Peyer's patch (tissue), 4 donors: ENCODE measurements around the gene RIPPLY3. TPM values are rescaled to one million over a fixed set of nuclear protein-coding genes. Genes with fewer than 3 reads are reported as not detected.
"Not testable (repeated sequence)": the region's sequence is repeated elsewhere in the genome, so short reads cannot be mapped to it uniquely, and the experiment has no call there.

Experiments
- DNase-seq, 3 donors: peaks; one replicate each; pipeline ENCODE4 v3.0.0-alpha.2; 2017 to 2019
- H3K27ac ChIP-seq, 4 donors: fragments of 200-600 bp; sonication (generic); one replicate each; pipeline ENCODE4 v1.5.1; 2016 to 2019
- H3K27me3 ChIP-seq, 2 donors: fragments of 200-600 bp; sonication (generic); one replicate each; pipeline ENCODE4 v1.5.1; 2019
- H3K36me3 ChIP-seq, 3 donors: fragments of 200-600 bp; sonication (generic); one replicate each; pipeline ENCODE4 v1.5.1; 2016 to 2019
- H3K4me1 ChIP-seq, 4 donors: fragments of 200-600 bp; sonication (generic); one replicate each; pipeline ENCODE4 v1.5.1; 2016 to 2019
- H3K4me3 ChIP-seq, 4 donors: fragments of 200-600 bp; sonication (generic); 1 replicate in 3 of 4; 2 replicates in 1 of 4; pipeline ENCODE4 v1.5.1; 2016 to 2019; ENCODE audit warnings: mild to moderate bottlenecking in 1 of 4
- H3K9me3 ChIP-seq, 4 donors: fragments of 200-600 bp; sonication (generic); one replicate each; pipeline ENCODE4 v1.5.1; 2016 to 2019; ENCODE audit warnings: mild to moderate bottlenecking in 1 of 4
- CTCF ChIP-seq, 6 experiments: fragments of 450-650 bp in 4 of 6; fragments of 200-600 bp in 2 of 6; sonication (generic) in 1 of 6; IDR thresholded peaks; one replicate each; pipeline ENCODE4 v1.5.1; 2017 to 2019; ENCODE audit warnings: antibody characterized with exemption in 6 of 6, mild to moderate bottlenecking in 3 of 6, moderate library complexity in 1 of 6
- POLR2A ChIP-seq, 2 donors: fragments of 450-650 bp; IDR thresholded peaks; one replicate each; pipeline ENCODE4 v1.5.1; 2017; ENCODE audit warnings: antibody characterized with exemption in 2 of 2, mild to moderate bottlenecking in 2 of 2, moderate library complexity in 2 of 2
- total RNA-seq, 4 donors: library from RNA; depleted of rRNA; stranded (reverse); fragments of >200 nt; gene quantifications; one replicate each; pipeline ENCODE4 v1.1.0, GENCODE V29; 2016

RIPPLY3 gene
- total RNA-seq, 4 donors from 2014 or later: 0.54 to 3.3 TPM; not detected in 2

DNA sequence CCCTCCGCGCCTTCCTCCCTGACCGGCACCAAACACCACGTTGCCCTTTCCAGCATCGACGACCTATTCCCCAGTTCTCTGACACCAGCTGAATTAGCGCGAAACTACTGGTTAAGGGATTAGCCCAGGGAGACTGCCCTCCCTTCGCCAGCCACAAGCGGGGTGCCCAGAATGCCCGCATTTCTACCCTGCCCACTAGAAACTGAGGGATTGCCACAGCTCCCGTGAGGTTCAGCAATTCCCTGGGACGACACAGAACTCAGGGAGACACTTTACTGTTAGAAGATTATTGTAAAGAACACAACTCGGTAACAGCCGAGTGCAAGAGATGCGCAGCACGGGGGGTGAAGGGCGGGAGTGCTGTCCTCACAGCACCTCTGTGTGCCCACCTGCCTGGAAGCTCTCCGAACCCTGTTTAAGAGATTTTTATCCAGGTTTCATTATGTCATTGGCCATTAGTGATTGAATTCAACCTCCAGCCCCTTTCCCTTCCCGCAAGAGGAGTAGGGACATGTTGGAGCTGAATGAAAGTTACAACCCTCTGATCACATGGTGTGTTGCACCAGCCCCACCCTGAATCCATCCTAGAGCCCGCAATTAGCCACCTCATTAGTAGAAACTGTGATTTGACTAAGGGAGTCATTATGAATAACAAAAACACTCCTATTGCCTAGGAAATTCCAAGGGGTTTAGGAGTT, 15.8 kb upstream of the RIPPLY3 start:
- TF ChIP-seq POLR2A (IDR thresholded peaks at IDR 0.05) (no peak), CTCF (IDR thresholded peaks at IDR 0.05) (no peak)
- Histone ChIP-seq H3K27ac (peak overlapping the region; percentile 71 to 96 (median 86)), H3K4me3 (peak overlapping the region; percentile 53 to 86 (median 72)), H3K36me3 (no peaks in the 10 kb centered on the region), H3K27me3 (no peaks in the 10 kb centered on the region), H3K4me1 (peaks cover 0 to 5% (median 2%) of the 10 kb centered on the region in 4 donors), H3K9me3 (no peaks in the 10 kb centered on the region)
- no peak for DNase-seq

- Histone ChIP-seq H3K27ac (no peak overlapping the region), H3K9me3 (no peaks in the 10 kb centered on the region), H3K27me3 (no peaks in the 10 kb centered on the region), H3K4me1 (peaks cover 0 to 5% (median 2%) of the 10 kb centered on the region in 4 donors), H3K4me3 (no peak overlapping the region), H3K36me3 (no peaks in the 10 kb centered on the region)
- no peak for DNase-seq
- TF ChIP-seq CTCF (IDR thresholded peaks at IDR 0.05) (no peak), POLR2A (IDR thresholded peaks at IDR 0.05) (no peak)
Observed at GRCh38 chr21:36992671-36993070, 13.8 kb upstream of the RIPPLY3 start.

DNA sequence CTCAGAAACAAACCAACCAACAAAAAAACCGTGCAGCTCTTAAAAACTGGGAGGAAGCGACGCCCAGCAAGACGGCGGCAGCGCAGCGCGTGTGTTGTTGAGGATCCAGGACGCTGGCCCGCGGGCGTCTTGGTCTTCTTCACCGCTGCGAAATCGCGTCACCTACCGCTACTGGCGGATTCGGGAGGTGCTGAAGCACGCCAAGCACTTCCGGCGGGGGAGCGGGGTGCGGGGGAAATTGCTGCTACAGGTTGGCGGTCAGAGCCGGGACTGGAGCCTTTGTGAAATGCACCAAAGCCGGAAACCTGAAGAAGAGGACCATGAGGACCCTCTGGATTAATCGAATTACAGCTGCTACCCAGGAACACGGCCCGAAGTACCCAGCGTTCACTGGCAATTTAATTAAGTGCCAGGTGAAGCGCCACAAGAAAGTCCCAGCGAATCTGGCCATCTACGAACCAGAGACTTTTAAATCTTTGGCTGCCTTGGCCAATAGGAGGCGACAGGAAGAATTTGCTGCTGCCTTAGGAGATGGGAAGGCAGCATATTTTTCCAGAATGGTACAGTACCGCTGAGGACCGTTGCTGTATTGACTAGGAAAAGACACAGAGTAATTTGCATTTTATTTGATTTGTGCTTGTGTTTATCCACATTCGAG, 11.9 kb upstream of the RIPPLY3 start:
- Histone ChIP-seq H3K4me1 (peaks cover 0 to 5% (median 2%) of the 10 kb centered on the region in 4 donors), H3K9me3 (no peaks in the 10 kb centered on the region), H3K36me3 (no peaks in the 10 kb centered on the region), H3K27me3 (no peaks in the 10 kb centered on the region), H3K4me3 (no peak overlapping the region), H3K27ac (no peak overlapping the region)
- DNase-seq: no peak
- TF ChIP-seq CTCF (IDR thresholded peaks at IDR 0.05): no peak
- TF ChIP-seq POLR2A (IDR thresholded peaks at IDR 0.05): no peak

DNA sequence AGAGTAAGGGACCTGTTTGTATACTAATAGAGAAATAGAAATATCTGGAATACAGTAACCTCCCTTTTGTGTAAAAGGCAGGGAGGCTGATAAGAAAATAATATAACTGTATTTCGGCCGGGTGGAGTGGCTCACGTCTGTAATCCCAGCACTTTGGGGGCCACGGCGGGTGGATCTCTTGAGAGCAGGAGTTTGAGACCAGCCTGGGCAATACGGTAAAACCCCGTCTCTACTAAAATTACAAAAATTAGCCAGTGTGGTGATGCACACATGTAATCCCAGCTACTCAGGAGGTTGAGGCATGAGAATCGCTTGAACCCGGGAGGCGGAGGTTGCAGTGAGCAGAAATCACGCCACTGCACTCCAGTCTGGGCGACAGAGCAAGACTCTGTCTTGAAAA, 11.2 kb upstream of the RIPPLY3 start:
- H3K36me3 ChIP-seq, H3K9me3 ChIP-seq, H3K4me1 ChIP-seq, H3K27ac ChIP-seq, H3K4me3 ChIP-seq, DNase-seq, H3K27me3 ChIP-seq: not testable (repeated sequence)

DNA sequence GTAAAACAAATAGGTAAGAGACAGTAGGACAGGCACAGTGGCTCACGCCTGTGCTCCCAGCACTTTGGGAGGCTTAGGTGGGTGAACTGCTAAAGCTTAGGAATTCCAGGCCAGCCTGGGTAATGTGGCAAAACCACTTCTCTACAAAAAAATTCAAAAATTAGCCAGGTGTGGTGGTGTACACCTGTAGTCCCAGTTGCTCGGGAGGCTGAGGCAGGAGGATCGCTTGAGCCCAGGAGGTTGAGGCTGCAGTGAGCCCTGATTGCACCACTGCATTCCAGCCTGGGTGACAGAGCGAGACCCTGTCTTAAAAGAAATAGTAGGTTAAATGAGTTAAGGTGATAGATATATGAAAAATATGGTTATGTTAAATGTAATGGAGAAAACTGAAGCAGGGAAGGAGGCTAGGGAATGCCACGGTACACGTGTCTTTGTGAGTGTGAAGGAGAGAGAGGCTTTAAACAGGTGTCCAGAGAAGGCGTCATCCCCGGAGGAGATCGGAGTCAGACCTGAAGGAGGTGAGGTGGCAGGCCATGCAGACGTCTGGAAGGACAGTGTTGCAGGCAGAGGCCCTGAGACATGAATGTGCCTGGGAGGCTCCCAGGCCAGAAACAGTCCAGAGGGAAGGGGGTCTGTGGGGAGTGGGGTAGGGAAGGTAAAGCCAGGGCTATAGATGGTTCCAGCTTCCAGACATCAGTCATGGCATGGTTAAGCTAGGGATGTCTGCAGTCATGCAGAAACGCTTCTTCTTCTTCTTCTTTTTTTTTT, 7.2 kb upstream of the RIPPLY3 start:
- no peak overlapping the region for H3K4me3 ChIP-seq
- DNase-seq: no peak
- H3K27ac ChIP-seq: no peak overlapping the region
- H3K27me3 ChIP-seq: no peaks in the 10 kb centered on the region
- no peaks in the 10 kb centered on the region for H3K4me1 ChIP-seq
- H3K9me3 ChIP-seq: no peaks in the 10 kb centered on the region
- H3K36me3 ChIP-seq: no peaks in the 10 kb centered on the region
- no peak for TF ChIP-seq CTCF (IDR thresholded peaks at IDR 0.05)
- no peak for TF ChIP-seq POLR2A (IDR thresholded peaks at IDR 0.05)

GRCh38 chr21:37000381-37000780, 6.1 kb upstream of the RIPPLY3 start:
- no peak for DNase-seq
- Histone ChIP-seq H3K9me3 (no peaks in the 10 kb centered on the region), H3K27ac (no peak overlapping the region), H3K36me3 (no peaks in the 10 kb centered on the region), H3K27me3 (no peaks in the 10 kb centered on the region), H3K4me1 (no peaks in the 10 kb centered on the region), H3K4me3 (no peak overlapping the region)
- TF ChIP-seq POLR2A (IDR thresholded peaks at IDR 0.05): no peak
- peak in 1 of 6 experiments; percentile 8 for TF ChIP-seq CTCF (IDR thresholded peaks at IDR 0.05)
